Osteoblast (primary cell): ENCODE measurements around the gene MMP24. TPM values are rescaled to one million over a fixed set of nuclear protein-coding genes. Genes with fewer than 3 reads are reported as not detected.

Experiments used
- DNase-seq: peaks from one replicate; pipeline ENCODE4 v3.0.0; 2011; ENCODE audit warnings: low spot score, mixed read lengths; ENCODE audit not compliant: insufficient read length; ENCODE audit errors: missing footprints
- H2AFZ ChIP-seq: 2 replicates; pipeline ENCODE4 v1.6.0; 2011; ENCODE audit warnings: mild to moderate bottlenecking, low read length
- H3K27ac ChIP-seq: 2 replicates; pipeline ENCODE4 v1.5.1; 2011; ENCODE audit warnings: mild to moderate bottlenecking, low read depth, low read length, moderate library complexity
- H3K27me3 ChIP-seq: 2 replicates; pipeline ENCODE4 v1.6.0; 2012; ENCODE audit warnings: mild to moderate bottlenecking, control low read depth, inconsistent platforms, low read length, moderate library complexity; ENCODE audit not compliant: insufficient read depth
- H3K36me3 ChIP-seq: 2 replicates; pipeline ENCODE4 v1.5.1; 2011; ENCODE audit warnings: mild to moderate bottlenecking, low read length, control low read depth, moderate library complexity; ENCODE audit not compliant: insufficient read depth
- H3K4me1 ChIP-seq: 2 replicates; pipeline ENCODE4 v1.5.1; 2011; ENCODE audit warnings: mild to moderate bottlenecking, low read length, control low read depth, moderate library complexity; ENCODE audit not compliant: insufficient read depth
- H3K4me2 ChIP-seq: 2 replicates; pipeline ENCODE4 v1.6.0; 2011; ENCODE audit warnings: mild to moderate bottlenecking, low read length; ENCODE audit not compliant: insufficient read depth
- H3K4me3 ChIP-seq: fragments of 200-600 bp; sonication (generic); 3 replicates; pipeline ENCODE4 v1.5.1; 2012; ENCODE audit warnings: mild to moderate bottlenecking, low read length, inconsistent platforms; ENCODE audit not compliant: insufficient read depth
- H3K79me2 ChIP-seq: 2 replicates; pipeline ENCODE4 v1.6.0; 2012; ENCODE audit warnings: mild to moderate bottlenecking, low read length, control low read depth, inconsistent platforms; ENCODE audit not compliant: insufficient read depth
- H3K9me3 ChIP-seq: 2 replicates; pipeline ENCODE4 v1.5.1; 2011; ENCODE audit warnings: low read depth, low read length, control low read depth
- H4K20me1 ChIP-seq: 2 replicates; pipeline ENCODE4 v1.6.0; 2012; ENCODE audit warnings: mild to moderate bottlenecking, low read length, control low read depth; ENCODE audit not compliant: insufficient read depth
- CTCF ChIP-seq: IDR thresholded peaks from 2 replicates; pipeline ENCODE4 v1.5.1; 2011; ENCODE audit warnings: mild to moderate bottlenecking, low read depth, low read length, moderate library complexity; ENCODE audit errors: extremely low read depth
- total RNA-seq: library from RNA; depleted of rRNA; stranded (reverse); fragments of >200 nt; gene quantifications from 2 replicates; pipeline ENCODE4 v1.2.3, GENCODE V29; 2012

The MMP24 gene
- total RNA-seq, 1 donor = 1.1 TPM

GRCh38 chr20:35294293-35294685 is 67.8 kb downstream of the MMP24 start:
- DNase-seq = peak; percentile 73
- H3K27me3 ChIP-seq = peaks cover 3% of the 10 kb centered on the region
- H4K20me1 ChIP-seq = no peaks in the 10 kb centered on the region
- no peak overlapping the region for H2AFZ ChIP-seq
- H3K9me3 ChIP-seq = no peaks in the 10 kb centered on the region
- H3K27ac ChIP-seq = no peak overlapping the region
- no peaks in the 10 kb centered on the region for H3K36me3 ChIP-seq
- TF ChIP-seq CTCF = no peak
- H3K79me2 ChIP-seq = no peaks in the 10 kb centered on the region
- H3K4me2 ChIP-seq = no peak overlapping the region
- H3K4me1 ChIP-seq = peaks cover 5% of the 10 kb centered on the region
- H3K4me3 ChIP-seq = no peak overlapping the region

- H3K9me3 ChIP-seq = no peaks in the 10 kb centered on the region
- no peaks in the 10 kb centered on the region for H3K79me2 ChIP-seq
- no peak overlapping the region for H3K4me2 ChIP-seq
- H4K20me1 ChIP-seq = no peaks in the 10 kb centered on the region
- no peak overlapping the region for H3K4me3 ChIP-seq
- H3K4me1 ChIP-seq = peaks cover 5% of the 10 kb centered on the region
- TF ChIP-seq CTCF = no peak
- H2AFZ ChIP-seq = no peak overlapping the region
- H3K36me3 ChIP-seq = no peaks in the 10 kb centered on the region
- peaks cover 3% of the 10 kb centered on the region for H3K27me3 ChIP-seq
- no peak for DNase-seq
- H3K27ac ChIP-seq = no peak overlapping the region
Measured at GRCh38 chr20:35295058-35295457, 68.6 kb downstream of the MMP24 start.

DNA sequence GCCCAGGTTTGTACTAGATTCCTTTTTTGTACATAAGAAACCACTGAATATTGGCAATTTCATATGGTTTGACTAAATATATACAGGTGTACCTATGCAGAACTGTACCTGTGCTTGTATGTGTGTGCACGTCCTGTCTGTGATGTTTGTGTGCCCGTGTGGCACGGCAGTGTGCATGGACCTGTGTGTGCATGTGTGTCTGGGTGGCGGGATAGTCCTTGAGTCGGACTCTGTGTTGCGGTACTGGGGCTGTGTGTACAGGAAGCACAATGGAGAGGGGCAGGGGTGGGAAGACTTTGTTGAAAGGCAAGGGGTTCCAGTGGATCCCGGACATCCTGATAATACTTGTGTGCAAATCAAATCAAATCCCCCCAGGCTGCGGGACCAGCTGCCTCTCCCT is 69.2 kb downstream of the MMP24 start:
- no peak for TF ChIP-seq CTCF
- peak; percentile 42 for DNase-seq
- Histone ChIP-seq H3K4me1 (peaks cover 5% of the 10 kb centered on the region), H3K27ac (no peak overlapping the region), H3K4me3 (no peak overlapping the region), H4K20me1 (no peaks in the 10 kb centered on the region), H3K27me3 (peaks cover 3% of the 10 kb centered on the region), H3K4me2 (no peak overlapping the region), H3K9me3 (no peaks in the 10 kb centered on the region), H3K36me3 (no peaks in the 10 kb centered on the region), H2AFZ (no peak overlapping the region), H3K79me2 (no peaks in the 10 kb centered on the region)

GRCh38 chr20:35296101-35296554 is 69.6 kb downstream of the MMP24 start:
- Histone ChIP-seq H3K4me1 (peaks cover 7% of the 10 kb centered on the region), H3K27ac (no peak overlapping the region), H3K79me2 (no peaks in the 10 kb centered on the region), H3K4me2 (no peak overlapping the region), H3K27me3 (peaks cover 3% of the 10 kb centered on the region), H2AFZ (no peak overlapping the region), H3K36me3 (no peaks in the 10 kb centered on the region), H4K20me1 (no peaks in the 10 kb centered on the region), H3K9me3 (no peaks in the 10 kb centered on the region), H3K4me3 (no peak overlapping the region)
- no peak for TF ChIP-seq CTCF
- DNase-seq = peak; percentile 13
